ENCODE measurements around the gene S100A12.

Gene S100A12

GRCh38 chr1:153361480-153362109, 13.8 kb downstream of the S100A12 start:
- no peak for TF ChIP-seq EZH2 (optimal IDR thresholded peaks at IDR 0.05; ENCODE audit: low read depth, low read length)
- no peaks in the 10 kb centered on the region for H3K9me3 ChIP-seq (replicated peaks; ENCODE audit: insufficient read depth, low read length)
- 0 out of 2 replicates have a peak, but pooled peaks cover 3% of the 10 kb centered on the region for H3K4me1 ChIP-seq (ENCODE audit: low read length)
- no peak overlapping the region for H2AFZ ChIP-seq (ENCODE audit: low read length)
- no peaks in the 10 kb centered on the region for H3K9me2 ChIP-seq (replicated peaks; ENCODE audit: insufficient read depth, low read length)
- no peak for DNase-seq
- H3K4me2 ChIP-seq (ENCODE audit: low read depth, low read length): no peak overlapping the region
- H3K9ac ChIP-seq (ENCODE audit: low read length): no peak overlapping the region
- H4K20me1 ChIP-seq (ENCODE audit: insufficient read depth, low read length): no peaks in the 10 kb centered on the region
- no peaks in the 10 kb centered on the region for H3F3A ChIP-seq (ENCODE audit: insufficient read depth, low read length)
- H3K36me3 ChIP-seq (replicated peaks; ENCODE audit: insufficient read depth, low read length): no peaks in the 10 kb centered on the region
- no peaks in the 10 kb centered on the region for H3K79me2 ChIP-seq (ENCODE audit: low read length)
- no peak overlapping the region for H3K4me3 ChIP-seq (ENCODE audit: low read length)
- no peak overlapping the region for H3K27ac ChIP-seq (ENCODE audit: low read length)
- no peaks in the 10 kb centered on the region for H3K27me3 ChIP-seq (replicated peaks; ENCODE audit: insufficient read depth, low read length)

DNA sequence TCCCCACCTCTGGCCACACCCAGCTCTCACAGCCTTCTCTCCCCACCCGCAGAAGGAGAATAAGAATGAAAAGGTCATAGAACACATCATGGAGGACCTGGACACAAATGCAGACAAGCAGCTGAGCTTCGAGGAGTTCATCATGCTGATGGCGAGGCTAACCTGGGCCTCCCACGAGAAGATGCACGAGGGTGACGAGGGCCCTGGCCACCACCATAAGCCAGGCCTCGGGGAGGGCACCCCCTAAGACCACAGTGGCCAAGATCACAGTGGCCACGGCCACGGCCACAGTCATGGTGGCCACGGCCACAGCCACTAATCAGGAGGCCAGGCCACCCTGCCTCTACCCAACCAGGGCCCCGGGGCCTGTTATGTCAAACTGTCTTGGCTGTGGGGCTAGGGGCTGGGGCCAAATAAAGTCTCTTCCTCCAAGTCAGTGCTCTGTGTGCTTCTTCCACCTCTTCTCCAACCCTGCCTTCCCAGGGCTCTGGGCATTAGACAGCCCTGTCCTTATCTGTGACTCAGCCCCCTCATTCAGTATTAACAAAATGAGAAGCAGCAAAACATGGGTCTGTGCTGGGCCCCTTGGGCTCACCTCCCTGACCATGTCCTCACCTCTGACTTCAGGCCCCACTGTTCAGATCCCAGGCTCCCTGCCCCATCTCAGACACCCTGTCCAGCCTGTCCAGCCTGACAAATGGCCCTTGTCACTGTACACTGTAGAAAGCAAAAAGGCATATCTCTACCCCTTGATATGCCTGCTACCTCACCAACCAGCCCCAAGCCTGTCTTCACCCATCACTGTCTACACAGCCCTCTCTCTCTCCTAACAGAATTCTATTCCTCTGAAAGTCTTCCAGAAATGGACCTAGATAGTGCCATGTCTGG, 14.6 kb downstream of the S100A12 start:
- Histone ChIP-seq H3K27me3 (replicated peaks; ENCODE audit: insufficient read depth, low read length) (no peaks in the 10 kb centered on the region), H3K9ac (ENCODE audit: low read length) (no peak overlapping the region), H3K4me3 (ENCODE audit: low read length) (no peak overlapping the region), H3K4me2 (ENCODE audit: low read depth, low read length) (no peak overlapping the region), H4K20me1 (ENCODE audit: insufficient read depth, low read length) (no peaks in the 10 kb centered on the region), H2AFZ (ENCODE audit: low read length) (no peak overlapping the region), H3K79me2 (ENCODE audit: low read length) (no peaks in the 10 kb centered on the region), H3K27ac (ENCODE audit: low read length) (no peak overlapping the region), H3K9me2 (replicated peaks; ENCODE audit: insufficient read depth, low read length) (no peaks in the 10 kb centered on the region), H3K9me3 (replicated peaks; ENCODE audit: insufficient read depth, low read length) (no peaks in the 10 kb centered on the region), H3K36me3 (replicated peaks; ENCODE audit: insufficient read depth, low read length) (no peaks in the 10 kb centered on the region), H3K4me1 (ENCODE audit: low read length) (0 out of 2 replicates have a peak, but pooled peaks cover 3% of the 10 kb centered on the region), H3F3A (ENCODE audit: insufficient read depth, low read length) (no peaks in the 10 kb centered on the region)
- no peak for TF ChIP-seq EZH2 (optimal IDR thresholded peaks at IDR 0.05; ENCODE audit: low read depth, low read length)
- no peak for DNase-seq

DNA sequence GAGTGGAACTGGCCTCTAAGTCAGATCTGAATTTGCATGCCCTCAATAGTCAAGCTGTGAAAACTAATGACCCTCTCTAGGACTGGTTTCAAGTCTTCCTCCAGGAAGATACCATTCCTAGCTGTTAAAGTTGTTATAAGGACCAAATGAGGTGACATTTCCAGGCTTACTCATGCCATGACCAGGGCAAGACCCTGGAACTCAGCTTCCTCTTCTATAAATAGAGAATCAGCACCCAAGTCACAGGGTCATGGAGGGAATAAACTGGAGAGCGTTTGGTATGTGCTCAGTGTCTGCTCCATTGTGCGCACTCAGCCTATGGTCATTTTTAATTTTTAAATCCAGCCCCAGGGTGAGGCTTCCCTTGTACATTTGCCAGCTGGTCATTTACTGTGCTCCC, 15.2 kb downstream of the S100A12 start:
- 0 out of 2 replicates have a peak, but pooled peaks cover 3% of the 10 kb centered on the region for H3K4me1 ChIP-seq (ENCODE audit: low read length)
- TF ChIP-seq EZH2 (optimal IDR thresholded peaks at IDR 0.05; ENCODE audit: low read depth, low read length) (no peak), CTCF (IDR thresholded peaks at IDR 0.05; ENCODE audit: low read length) (no peak), EZH2phosphoT487 (IDR thresholded peaks at IDR 0.05; ENCODE audit: low read length) (no peak)
- H3K4me3 ChIP-seq (ENCODE audit: low read length): no peak overlapping the region
- H3K36me3 ChIP-seq (replicated peaks; ENCODE audit: insufficient read depth, low read length): no peaks in the 10 kb centered on the region
- no peaks in the 10 kb centered on the region for H3K79me2 ChIP-seq (ENCODE audit: low read length)
- H3K27me3 ChIP-seq (replicated peaks; ENCODE audit: insufficient read depth, low read length): no peaks in the 10 kb centered on the region
- no peak overlapping the region for H3K9ac ChIP-seq (ENCODE audit: low read length)
- H3F3A ChIP-seq (ENCODE audit: insufficient read depth, low read length): no peaks in the 10 kb centered on the region
- H4K20me1 ChIP-seq (ENCODE audit: insufficient read depth, low read length): no peaks in the 10 kb centered on the region
- no peak for DNase-seq
- H3K4me2 ChIP-seq (ENCODE audit: low read depth, low read length): no peak overlapping the region
- H3K9me2 ChIP-seq (replicated peaks; ENCODE audit: insufficient read depth, low read length): no peaks in the 10 kb centered on the region
- no peaks in the 10 kb centered on the region for H3K9me3 ChIP-seq (replicated peaks; ENCODE audit: insufficient read depth, low read length)
- no peak overlapping the region for H3K27ac ChIP-seq (ENCODE audit: low read length)
- H2AFZ ChIP-seq (ENCODE audit: low read length): no peak overlapping the region

DNA sequence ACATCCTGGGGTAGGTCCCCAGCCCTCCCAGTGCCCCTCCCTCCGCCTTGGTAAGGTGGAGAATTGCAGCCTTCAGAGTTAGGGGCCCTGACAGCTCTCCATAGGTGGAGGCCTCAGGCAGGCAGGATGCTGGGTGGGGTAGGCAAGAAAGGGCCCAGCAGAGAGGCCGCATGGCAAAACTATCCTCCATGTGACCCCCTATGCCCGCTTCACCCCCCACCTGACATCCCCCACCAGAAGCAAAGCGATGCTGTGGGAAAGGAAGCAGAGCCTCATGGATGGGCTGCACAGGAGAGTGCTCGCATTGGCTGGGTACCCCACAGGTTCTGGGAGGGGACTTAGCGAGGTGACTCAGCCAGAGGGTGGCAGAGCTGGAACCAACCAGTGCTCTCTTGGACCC, 16.2 kb downstream of the S100A12 start:
- Histone ChIP-seq H3K36me3 (replicated peaks; ENCODE audit: insufficient read depth, low read length) (no peaks in the 10 kb centered on the region), H3K4me3 (ENCODE audit: low read length) (no peak overlapping the region), H3K9me3 (replicated peaks; ENCODE audit: insufficient read depth, low read length) (no peaks in the 10 kb centered on the region), H3K79me2 (ENCODE audit: low read length) (no peaks in the 10 kb centered on the region), H3K4me1 (ENCODE audit: low read length) (0 out of 2 replicates have a peak, but pooled peaks cover 3% of the 10 kb centered on the region), H3K27me3 (replicated peaks; ENCODE audit: insufficient read depth, low read length) (no peaks in the 10 kb centered on the region), H3K9me2 (replicated peaks; ENCODE audit: insufficient read depth, low read length) (no peaks in the 10 kb centered on the region), H3F3A (ENCODE audit: insufficient read depth, low read length) (no peaks in the 10 kb centered on the region), H2AFZ (ENCODE audit: low read length) (no peak overlapping the region), H4K20me1 (ENCODE audit: insufficient read depth, low read length) (no peaks in the 10 kb centered on the region), H3K9ac (ENCODE audit: low read length) (no peak overlapping the region), H3K4me2 (ENCODE audit: low read depth, low read length) (no peak overlapping the region), H3K27ac (ENCODE audit: low read length) (no peak overlapping the region)
- TF ChIP-seq EZH2 (optimal IDR thresholded peaks at IDR 0.05; ENCODE audit: low read depth, low read length) (no peak), EZH2phosphoT487 (IDR thresholded peaks at IDR 0.05; ENCODE audit: low read length) (no peak), CTCF (IDR thresholded peaks at IDR 0.05; ENCODE audit: low read length) (no peak)
- no peak for DNase-seq
